ENCODE measurements around the gene FOXJ3.
A peak's percentile ranks its signal among the peaks of the same experiment; 100 is the strongest.

Gene FOXJ3

GRCh38 chr1:42335050-42335808 lies at the start of gene FOXJ3:
Gene FOXJ3 (minus strand): TSS chr1:42335235. CDS start chr1:42311093, 24,142 bp downstream.
- DNase-seq (ENCODE audit: low read depth) = peak; percentile 82

DNA sequence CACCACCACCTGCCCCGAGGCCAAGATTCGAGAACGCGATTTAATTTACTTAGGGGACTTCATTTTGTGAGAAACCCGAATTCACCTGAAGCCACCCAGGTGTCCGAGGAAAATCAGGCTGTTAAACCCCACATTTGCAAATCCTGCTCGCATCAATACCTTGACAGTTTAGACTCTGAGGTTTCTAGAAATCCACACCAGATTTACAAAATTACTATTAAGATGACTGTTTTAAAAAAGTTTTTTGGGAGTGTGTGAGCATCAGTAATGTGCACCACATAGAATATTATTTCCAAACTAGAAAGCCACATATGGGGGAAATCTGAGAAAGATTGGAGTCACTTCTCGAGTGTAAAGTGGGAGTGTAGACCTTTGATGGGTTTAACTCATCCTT lies 46.2 kb upstream of the FOXJ3 start:
- DNase-seq (ENCODE audit: low read depth) = no peak

DNA sequence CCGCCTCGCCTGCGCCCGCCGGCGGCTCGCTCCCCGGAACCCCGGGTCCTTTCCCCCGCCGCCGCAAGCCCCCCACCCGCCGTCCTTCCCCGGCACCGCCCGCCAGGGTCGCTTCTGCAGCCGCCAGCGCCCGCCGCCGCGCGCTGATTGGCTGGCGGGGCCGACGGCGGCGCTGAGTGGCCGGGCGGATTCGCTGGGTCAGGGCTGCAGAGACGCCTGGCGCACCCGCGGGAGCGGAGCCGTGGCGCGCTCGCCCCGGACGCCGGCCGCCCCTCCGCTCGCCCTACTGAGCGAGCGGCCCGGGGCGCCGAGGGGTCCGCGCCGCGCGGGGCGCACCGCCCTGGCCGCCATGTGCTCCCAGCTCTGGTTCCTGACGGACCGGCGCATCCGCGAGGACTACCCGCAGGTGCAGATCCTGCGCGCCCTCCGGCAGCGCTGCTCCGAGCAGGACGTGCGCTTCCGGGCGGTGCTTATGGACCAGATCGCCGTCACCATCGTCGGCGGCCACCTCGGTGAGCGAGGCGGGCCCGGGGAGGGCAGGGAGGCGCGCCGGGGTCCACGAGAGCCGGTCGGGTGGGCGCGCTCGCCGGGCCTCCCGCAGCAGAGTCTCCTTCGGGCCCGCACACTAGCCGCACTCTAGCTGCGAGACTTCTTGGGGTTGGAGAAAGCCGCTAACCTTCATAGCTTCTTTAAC lies 45.7 kb upstream of the FOXJ3 start, which contains the start of gene RIMKLA:
RIMKLA (plus strand) TSS at position 207 of the 694 bp plus-strand sequence; CDS start at position 350, 143 bp downstream.
- DNase-seq (ENCODE audit: low read depth) = no peak

- DNase-seq (ENCODE audit: low read depth) = no peak
These were observed 45.0 kb upstream of the FOXJ3 start for GRCh38 chr1:42379794-42380585.

GRCh38 chr1:42372796-42373195 lies 37.8 kb upstream of the FOXJ3 start:
- DNase-seq (ENCODE audit: low read depth) = no peak

DNA sequence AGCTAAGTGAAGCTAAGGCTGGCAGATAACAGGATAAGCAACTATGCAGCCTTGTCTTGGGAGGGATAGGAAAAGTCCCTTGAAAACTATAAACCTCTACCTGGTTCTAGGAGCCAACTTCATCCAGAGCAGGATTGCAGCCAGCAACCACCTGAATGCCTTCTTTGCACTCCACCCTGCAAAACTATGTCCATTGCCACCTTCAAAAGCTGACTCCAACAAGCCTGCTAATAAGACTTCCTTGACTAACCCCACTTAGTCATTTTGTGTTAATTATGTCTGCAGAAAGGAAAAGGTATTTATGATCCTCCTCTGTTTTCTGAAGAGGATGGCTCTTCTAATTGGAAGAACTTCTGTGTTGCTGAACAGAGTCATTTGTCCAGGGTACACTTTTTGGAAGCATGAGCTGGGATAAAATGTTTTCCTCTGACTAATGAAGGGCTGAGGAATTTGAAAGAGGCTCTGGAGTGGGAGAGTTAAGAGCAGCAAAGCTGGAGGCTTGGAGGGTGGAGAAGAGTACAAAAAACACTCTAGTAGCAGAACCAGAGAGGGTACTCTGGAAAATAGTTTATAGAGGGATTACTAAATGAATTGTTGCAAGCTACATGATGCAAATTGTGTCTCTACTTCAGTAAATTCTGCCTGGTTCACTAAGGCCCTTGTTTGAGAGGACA lies 36.0 kb upstream of the FOXJ3 start:
- no peak for DNase-seq (ENCODE audit: low read depth)

DNA sequence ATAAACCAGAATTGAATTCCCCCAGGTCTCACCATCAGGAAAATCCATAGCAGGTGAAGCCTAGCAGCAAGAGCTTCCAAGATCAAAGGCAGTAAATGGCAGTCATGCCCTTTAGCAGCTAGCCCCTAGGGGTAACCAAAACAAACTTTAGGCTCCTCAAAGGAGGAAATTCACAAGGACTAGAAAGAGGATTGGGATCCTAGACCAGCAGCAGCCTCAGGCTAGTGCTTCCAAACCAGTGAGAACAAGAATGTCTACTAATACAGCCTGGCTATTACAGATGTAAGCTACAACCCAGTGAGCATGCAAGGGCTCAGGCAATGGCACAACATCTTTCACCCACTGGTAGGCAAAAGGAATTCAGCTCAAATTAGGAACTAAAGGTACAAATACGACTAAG lies 34.4 kb upstream of the FOXJ3 start:
- DNase-seq (ENCODE audit: low read depth) = no peak

GRCh38 chr1:42368096-42368795 lies 33.2 kb upstream of the FOXJ3 start:
- DNase-seq (ENCODE audit: low read depth) = no peak

DNA sequence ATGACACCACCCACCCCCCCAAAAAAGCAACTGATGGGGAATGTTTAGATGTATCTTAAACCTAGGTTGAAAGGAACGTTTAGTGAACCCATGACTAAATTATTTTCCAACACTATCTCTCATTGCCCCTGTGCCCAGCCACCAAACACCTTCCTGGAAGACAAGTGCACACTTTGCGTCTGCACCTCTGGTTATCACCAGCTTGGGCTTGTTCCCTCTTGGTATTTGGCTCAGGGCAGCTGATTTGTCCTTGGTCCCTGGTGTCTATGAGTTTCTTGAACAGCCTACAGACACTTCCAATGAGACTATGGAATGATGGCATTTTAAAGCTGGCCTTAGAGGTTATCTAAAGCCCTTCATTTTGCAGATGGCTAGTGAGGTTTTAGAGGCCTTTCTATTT lies 30.1 kb upstream of the FOXJ3 start:
- no peak for DNase-seq (ENCODE audit: low read depth)

DNA sequence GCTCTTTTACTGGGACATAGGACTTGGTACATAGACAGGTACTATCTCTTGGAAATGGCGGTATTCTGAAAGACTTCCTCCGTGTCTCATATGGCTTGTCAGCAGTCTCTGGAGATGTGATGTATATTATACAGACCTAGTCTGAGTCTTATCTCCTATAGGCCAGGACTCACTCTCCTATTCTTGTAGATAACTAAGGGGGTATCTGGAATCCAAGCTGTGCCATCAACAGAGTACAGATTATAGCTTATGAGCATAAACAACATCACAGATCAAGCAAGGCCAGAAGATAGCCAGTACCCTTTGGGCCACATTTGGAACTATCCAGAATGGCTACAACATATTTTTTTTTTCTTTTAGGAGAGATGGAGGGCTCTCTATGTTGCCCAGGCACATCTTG lies 29.5 kb upstream of the FOXJ3 start:
- no peak for DNase-seq (ENCODE audit: low read depth)

DNA sequence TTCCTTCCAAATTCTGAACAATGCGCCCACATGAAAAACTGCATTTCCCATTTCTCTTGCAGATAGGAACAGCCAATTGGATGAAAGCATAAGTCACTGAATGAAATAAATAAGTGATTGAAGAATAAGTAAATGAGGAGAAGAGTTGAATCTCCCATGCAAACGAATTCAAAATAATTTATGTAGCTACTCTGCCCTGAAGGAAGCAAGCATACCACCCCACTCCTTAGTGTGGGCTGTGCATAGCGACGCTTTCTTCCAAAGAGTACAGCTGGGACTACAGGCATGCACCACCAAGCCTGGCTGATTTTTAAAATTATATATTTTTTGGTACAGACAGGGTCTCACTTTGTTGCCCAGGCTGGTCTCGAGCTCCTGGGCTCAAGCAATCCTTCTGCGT lies 29.1 kb upstream of the FOXJ3 start:
- DNase-seq (ENCODE audit: low read depth) = no peak

GRCh38 chr1:42359466-42359865 lies 24.4 kb upstream of the FOXJ3 start:
- no peak for DNase-seq (ENCODE audit: low read depth)

DNA sequence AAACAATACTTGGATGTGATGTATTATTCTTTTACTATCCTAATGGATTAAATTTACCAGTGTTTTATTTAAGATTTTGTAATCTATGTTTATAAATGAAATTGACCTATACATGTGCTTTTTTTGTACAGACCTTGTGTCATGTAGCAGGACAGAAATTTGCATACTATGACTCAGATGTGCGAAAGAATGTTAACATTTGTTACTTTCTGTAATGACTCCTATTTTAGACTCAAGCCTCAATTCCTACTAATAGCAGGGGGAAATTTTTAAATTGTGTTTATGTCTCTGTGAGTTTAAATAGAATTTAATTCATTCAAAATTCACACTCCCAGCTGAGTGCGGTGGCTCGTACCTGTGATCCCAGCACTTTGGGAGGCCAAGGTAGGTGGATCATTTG lies 23.8 kb upstream of the FOXJ3 start:
- DNase-seq (ENCODE audit: low read depth) = no peak

GRCh38 chr1:42350086-42350485 lies 15.1 kb upstream of the FOXJ3 start:
- DNase-seq (ENCODE audit: low read depth) = no peak

DNA sequence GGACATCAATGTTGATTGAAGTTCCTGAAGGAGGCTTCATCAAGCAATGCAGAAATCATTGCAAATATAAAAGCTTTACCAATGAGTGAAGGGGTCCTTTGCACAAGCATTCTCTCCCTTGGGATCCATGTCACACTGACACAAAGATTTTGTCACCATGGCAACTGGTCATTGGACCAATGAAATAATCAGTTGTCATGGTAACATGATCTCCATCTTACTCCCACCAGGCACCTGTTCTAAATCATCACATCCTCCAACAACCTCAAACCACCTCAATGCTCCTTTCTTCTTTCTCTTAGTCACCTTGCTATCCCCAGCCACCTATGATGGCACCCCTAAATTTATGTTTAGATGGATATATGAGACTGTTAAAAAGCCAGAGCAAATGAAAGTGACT lies 13.5 kb upstream of the FOXJ3 start:
- DNase-seq (ENCODE audit: low read depth) = no peak

- no peak for DNase-seq (ENCODE audit: low read depth)
These were observed 8.0 kb upstream of the FOXJ3 start for GRCh38 chr1:42343049-42343448.

GRCh38 chr1:42340901-42341300 lies 5.9 kb upstream of the FOXJ3 start:
- DNase-seq (ENCODE audit: low read depth) = no peak

GRCh38 chr1:42340093-42340492 lies 5.1 kb upstream of the FOXJ3 start:
- DNase-seq (ENCODE audit: low read depth) = no peak

DNA sequence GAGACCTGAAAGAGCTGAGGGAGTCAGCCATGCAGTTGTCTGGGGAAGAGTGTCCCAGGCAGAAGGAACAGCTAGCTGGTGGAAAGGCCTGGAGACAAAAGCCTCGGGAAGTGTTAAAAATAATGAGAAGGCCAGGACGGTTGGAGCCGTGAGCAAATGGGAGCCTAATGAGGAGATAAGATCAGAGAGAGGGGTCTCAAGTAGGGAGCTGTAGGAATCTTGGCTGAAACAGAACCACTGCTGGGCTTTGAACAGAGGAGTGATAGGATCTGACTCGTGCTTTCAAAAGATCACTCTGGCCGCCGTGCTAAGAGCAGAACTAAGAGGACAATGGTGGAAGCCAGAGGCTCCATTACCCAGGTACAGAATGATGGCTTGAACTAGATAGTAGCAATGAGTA lies 1.9 kb upstream of the FOXJ3 start:
- no peak for DNase-seq (ENCODE audit: low read depth)

DNA sequence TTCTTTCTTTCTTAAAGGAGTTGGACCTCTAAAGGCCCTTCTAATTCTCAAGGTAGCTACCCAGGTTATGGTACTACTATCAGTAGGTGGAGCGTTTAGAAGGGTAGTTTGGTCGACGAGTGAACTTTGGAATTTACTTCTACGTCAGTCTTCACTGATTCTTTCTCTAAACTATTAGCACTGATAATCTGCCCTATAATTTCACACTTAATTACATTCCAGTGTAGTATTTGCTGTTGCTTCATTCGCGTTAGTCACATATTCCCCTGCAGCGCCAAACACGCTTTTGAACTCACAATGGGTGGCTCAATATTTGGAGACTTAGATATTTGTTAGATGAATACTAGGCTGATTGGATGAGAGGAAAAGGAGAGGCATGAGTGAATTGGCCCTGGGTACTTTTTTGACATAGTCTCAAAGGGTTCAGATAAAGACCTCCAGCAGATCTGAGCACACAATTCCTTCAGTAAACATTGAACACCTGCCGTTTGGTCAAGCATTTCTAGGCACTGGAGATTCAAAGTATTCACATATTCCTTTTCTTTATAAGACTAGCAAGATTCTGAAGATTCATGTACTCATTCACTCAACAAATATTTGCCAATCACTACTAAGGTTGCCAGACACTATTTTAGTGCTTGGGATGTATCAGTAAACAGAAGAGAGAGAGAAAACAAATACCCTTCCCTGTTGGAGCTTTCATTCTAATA lies 929 bp upstream of the FOXJ3 start:
- DNase-seq (ENCODE audit: low read depth) = no peak

All from stimulated activated CD8-positive, alpha-beta memory T cell treated with anti-CD3 and anti-CD28 coated beads, Interleukin-15, amount 100 ng/mL, for 1 hour (primary cell).